NCI-H187 treated with DMSO at 0.1 percent for 48 hours (cell line): ENCODE results near the gene MYEOV.

Experiments
- DNase-seq: peaks from one replicate; lab custom pipeline; 2025; lab: John Stamatoyannopoulos, UW

MYEOV gene

DNA sequence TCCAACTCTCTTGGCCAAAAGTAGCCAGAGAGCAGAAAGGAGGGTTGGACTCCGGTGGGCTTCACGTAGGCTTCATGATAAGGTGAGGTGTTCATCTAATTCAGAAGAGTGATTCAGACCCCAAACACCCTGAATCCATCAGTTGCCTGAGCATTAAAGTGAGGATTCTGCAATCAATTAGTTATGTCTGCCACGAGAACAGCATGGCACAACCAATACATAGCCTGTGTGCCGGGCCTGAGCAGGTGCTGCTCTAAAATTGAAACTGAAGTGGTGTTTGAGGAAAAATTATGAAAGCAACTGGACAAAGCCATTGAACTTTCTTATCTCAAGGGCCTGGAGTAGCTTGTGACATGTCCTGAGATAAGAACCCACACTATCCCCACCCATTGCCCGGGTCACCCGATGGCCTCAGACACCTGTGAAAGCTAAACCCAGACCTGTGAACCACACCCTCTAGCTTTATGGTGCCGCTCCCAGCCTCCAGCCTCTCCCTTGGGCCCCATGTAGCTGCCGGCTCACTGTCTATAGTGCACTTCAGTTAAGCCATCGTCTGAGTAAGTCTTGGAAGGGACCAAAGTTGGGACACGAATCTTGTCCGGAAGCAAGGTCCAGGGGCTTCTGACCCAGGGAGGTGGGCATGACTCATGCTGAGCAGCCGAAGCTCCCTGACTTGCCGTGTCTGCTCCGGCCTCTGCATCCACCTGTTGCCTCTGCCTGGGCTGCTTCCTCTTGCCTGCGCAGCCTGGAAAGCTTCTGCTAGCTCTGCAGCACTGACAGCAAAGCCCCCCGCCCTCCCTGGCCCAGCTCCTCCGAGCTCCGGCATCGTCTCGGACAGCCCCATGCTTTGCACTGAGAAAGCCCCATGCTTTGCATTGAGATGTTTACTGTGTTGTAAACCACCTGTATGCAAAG is 5.7 kb upstream of the MYEOV start:
- no peak for DNase-seq

DNA sequence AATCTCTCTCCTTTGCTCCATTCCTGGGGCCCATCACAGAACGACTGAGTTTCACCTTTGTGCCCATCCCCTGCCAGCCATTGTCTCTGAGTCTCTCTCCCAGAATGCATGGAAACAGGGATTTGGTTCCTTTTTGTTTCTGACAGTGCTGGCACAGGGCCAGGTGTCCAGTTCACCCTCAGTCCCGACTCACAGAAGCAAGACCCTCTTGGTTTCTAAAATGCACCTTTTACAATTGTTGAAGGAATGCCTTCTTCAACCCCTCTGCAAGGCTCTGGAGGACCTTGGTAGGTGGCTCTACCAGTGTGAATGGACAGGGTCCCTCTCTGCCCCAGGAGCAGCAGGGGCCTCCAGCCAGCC is 5.1 kb upstream of the MYEOV start:
- no peak for DNase-seq

DNA sequence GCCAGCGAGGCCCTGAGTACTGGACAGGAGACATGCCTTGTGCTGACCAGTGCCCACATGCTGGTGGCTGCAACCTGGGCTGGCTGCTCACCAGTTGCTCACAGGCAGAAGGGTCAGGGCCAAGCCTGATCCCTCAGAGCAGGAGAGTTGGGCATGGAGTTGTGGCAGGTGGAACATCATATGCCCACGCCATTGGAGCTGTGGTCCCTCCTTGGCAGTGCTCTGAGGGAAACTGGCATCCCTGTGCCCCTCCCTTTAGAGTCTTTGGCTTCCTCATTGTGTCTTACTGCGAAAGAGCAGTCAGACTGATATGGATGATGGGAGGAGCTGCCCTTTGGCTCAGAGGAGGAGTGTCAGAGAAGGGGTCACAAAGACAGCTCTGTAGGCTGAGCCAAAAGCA is 3.1 kb upstream of the MYEOV start:
- DNase-seq, result no peak

DNA sequence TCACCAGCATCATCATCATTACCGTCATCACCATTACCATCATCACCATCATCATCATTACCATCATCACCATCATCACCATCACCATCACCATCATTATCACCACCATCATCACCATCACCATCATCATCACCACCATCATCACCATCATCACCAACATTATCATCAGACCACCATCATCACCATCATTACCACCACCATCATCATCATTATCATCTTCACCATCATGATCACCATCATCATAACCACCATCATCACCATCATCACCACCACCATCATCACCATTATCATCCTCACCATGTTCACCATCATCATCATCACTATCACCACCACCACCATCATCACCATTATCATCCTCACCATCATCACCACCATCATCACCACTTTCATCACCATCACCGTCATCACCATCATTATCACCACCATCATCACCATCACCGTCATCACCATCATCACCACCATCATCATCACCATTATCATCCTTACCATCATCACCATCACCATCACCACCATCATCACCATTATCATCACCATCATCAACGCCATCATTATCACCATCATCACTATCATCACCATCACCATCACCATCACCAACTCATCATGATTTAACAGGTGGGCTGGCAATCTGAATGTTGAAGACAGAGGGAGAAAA is 2.4 kb upstream of the MYEOV start:
- DNase-seq, result no peak

DNA sequence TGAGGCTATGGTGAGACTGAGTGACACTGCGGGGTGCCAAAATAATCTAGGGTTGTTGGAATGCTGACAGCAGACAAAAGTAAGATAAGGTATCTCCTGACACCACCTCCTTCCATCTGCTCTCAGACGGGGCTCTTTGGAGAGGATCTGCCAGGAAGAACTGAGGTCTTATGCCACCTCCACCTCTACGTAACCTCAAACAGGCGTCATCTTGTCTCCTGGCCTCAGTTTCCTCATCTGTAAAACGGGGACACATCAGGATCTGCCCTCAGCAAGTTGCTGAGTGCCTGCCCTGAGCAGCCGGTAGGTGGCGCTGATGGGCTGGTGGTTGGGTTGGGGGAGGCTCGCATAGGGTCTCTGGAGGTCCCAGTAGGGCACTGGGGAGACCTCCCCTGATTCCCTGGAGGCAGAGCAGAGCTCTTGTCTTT is 1.7 kb upstream of the MYEOV start:
- no peak for DNase-seq

DNA sequence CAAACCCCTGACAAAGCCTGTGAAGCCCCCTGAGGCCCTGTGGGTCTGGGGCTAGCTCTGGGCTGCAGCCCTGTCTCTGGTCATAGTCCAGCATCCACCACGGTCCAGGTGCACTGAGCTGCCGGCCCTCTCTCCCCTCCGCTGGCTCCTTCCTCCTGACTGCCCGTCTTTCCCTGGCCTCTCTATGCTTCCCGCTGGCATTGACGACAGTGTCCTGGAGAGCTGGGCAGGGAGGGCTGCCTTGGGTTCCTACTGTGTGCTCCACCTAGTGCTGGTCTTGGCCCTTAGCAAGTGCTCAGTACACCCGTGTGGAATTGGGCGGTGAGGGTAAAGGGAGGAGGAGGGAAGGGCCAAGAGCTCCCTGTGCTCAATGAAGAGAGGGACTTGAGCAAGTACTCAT is 868 bp upstream of the MYEOV start:
- no peak for DNase-seq

DNA sequence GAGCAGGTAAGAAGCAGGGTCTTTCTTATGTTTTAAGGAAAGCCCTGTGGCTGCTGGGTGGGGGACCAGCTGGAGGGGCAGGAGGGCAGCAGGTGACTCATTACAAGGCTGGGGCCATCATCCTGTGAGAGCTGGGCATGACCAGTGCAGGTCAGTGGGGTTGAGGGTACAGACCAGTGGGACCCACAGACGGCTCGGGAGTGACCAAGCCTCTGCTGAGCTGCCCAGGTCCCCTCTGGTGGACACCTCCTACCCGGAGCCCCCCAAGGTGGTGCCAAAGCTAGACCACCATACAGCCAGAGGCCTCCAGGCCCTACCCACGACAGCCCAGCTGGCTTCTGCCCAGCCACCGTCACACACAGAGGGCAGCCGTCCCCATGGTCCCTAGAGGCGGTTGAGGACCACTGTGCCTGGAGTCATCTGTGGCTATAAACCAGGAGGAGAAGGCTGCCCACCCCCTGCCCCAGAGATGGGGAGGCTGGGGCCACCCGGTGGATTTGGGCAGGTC is 670 bp downstream of the MYEOV start:
- DNase-seq, result no peak

DNA sequence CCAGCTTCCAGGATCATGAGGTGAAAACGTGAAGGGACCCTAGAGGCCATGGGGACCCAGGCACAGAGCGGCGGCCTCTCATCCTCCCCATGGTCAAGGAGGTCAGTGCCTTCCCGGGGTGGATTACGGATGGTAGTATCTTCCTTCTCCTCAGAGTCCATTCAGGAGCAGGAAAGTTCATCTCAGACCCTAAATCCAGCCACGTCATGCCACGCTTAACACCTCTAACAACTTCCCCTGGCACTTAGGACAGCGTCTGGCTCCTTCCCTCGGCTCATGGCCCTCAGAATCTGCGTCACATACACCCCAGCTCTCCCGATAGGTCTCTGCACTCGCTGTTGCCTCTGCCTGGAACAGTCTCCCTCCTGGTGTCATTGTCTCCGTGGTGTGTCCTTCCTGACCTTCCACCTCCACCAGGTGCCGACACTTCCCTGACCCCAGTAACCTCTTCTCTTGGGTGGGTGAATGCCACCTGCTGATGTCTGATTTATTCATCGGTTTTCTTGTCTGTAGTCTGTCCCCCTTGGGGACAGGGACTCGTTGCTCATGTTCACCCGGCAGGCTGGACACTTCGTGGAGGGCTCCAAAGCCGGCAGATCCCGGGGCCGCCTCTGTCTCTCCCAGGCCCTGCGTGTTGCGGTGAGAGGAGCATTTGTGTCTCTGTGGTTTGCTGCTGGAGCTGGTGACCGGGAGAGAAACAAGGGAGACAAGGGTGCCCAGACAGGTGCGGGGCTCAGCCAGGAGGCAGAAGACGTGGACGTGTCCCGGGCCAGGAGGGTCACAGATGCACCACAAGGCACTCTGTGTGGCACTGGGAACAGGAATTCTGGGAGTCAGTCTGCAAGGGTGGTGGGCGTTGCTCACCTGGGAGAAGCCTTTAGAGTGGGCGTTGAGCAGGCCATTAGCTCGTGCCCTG is 1.4 kb downstream of the MYEOV start:
- no peak for DNase-seq

DNA sequence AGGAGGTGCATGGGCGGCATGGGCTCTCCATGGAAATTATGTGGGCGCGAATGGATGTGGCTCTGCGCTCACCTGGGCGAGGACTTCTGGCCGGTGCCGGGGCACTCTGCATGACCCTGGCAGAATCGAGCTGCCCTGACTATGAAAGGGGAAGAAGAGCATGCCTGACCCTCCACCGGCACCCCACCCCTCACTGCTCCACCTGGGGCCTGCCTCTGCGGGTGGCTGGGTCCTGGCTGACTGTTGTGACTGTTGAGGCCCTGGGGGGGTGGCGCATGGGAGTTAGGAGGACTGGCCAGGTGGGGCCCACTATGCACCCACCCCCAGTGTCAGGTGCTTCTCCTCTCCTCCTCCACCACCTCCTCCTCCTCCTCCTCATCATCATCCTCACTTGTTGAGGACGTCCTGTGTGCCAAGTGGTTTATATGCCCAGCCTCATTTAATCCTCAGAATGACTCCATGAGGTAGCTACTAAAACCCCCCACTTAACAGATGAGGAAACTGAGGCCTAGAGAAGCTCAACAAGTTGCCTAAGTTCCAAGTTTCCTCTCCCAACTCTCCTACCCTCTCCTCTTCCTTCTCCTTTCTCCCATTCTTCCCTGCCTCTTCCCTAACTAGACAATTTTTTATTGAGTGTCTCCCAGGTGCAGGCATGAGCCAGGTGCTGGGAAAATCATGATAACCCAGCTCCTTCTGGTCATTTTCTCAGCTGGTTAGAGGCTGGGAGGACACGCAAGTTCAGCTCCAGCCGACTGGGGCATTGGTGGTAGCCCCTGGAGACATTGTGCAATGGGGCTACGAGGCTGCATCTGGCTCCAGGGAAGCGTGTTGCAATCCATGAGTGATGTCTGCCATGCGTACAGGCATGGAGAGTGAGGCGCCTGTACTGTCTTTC is 2.3 kb downstream of the MYEOV start:
- no peak for DNase-seq

DNA sequence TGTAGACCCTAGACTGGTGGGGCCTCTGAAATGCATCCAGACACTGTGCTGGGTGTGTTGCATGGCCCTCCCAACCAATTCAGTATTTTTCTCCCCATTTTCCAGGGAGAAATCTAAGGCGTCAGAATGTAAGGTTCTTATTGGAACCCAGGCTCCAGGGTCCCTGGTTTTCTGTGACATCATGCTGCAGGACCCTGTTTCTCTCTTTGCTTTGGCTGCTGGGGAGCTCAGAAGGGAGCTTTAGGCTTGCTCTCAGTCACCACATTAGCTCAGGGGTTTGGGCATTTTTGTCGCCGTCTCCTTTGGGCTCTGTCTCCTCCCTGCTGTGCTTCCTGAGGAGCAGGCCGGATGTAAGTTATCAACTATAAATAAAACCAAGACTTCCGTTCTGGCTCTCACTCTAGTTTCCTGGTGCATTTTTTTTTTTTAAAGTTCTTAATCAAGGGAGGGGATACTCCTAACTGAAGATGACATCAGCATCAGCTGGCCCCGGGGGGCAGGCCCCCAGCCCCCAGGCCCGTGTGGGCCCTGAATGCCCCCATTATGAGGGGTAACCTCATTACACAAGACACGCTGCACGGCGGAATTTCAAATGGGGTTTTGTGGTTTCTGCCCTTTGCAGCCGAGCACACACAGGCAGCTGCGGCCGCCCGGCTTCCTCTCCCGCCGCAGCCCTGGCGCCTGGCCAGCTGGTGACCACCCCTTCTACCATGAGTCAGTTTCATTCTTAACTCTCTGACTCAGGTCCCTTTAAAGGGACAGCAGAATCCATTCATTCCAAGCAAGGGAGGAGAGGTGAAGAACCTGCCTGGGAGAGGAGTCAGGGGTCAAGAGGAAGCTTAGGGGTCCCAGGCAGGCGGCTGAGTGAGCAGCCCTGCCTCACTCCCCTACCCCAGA is 3.2 kb downstream of the MYEOV start:
- DNase-seq, result no peak

DNA sequence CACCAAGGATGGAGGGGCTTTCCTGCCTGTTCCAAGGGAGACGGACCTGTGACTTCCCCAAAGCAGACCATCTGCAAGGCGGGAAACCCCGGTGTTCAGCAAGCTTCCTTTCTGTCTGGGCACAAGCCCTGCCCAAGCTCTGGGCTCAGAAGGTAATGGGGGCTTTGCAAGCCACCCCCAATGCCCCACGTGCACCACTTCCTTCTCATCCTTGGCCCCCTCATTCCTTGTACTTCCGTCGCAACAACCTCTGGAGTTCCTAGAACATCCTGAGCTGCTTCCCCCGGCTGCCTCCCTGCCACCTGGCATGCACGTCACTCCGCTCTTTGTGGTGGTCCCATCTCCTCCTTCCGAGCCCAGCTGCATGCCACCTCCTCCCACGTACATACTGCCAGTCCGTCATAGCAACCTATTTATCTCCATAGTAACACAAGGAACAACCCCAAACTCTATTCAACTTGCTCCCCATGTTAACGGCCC is 3.9 kb downstream of the MYEOV start:
- DNase-seq, result no peak

DNA sequence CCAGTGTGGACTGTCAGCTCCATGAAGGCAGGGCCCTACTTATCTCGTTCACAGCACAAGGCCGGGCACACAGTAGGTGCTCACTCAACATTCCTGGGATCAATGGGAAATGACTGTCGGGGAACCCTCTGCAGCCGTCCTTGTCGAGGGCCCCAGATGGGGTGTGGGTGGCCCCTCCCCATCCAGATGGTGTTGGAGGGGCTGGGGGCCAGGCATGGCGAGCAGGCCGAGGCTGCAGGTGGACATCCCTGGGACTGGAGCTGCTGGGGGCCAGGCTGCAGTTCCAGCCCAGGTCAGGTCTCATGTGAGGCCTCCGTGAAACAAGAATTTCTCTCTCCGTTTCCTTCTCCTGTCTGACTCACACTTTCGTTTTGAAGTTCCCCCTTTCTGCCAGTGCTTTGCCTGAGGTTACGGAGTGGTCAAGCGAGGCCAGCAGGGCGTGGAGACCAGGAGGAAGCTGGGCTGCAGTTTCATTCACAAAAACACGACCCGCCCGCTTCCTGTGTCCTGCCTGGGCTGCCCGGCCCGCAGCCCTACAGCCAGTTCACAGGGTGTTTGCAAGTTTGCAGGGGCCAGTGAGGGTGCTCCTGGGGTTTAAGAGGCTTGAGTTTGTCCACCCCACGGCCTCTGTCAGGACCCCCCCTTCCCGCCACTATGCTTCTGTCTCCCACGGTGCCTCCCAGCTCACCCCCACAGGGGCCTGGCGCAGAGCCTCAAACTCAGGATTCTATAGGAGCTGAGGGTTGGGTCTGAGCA is 4.5 kb downstream of the MYEOV start:
- DNase-seq, result no peak

DNA sequence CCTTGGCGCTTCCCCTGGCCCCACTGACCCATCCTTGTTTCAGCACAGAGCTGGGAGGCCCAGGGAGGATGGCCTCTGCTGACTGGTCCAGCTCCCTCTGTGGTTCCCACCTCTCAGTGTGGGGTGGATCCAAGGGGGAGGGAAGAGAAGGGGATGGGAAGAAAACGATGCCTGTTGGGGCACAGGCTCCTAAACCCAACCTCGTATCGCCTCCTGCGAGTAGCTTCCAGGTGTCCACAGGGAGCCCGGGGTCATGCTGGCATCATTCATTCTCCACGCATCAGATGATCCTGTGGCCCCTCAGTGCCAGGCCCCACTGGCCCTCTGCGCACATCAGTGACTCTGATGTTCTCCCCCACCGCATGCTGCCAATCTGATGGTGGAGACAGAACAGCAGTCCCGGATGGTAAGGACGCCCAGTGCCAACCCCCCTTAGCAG is 5.1 kb downstream of the MYEOV start:
- no peak for DNase-seq

DNA sequence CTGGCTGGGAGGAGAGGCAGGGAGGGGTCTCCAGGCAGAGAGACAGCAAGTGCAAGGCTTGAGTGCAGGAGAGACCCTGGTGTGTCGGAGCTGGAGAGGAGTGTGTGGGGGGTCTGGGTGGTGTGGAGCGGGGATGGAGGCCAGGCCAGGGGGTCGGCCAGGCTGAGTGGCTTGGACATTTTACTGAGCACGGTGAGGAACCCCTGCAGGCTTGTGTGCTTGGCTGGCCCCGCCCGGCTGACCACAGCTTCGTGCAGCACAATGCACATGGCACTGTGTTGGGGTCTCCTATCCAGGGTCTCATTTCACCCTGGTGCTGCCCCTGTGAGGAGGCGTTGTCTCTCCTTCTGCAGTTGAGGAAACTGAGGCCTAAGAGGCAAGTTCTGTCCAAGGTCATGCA is 5.6 kb downstream of the MYEOV start:
- no peak for DNase-seq

DNA sequence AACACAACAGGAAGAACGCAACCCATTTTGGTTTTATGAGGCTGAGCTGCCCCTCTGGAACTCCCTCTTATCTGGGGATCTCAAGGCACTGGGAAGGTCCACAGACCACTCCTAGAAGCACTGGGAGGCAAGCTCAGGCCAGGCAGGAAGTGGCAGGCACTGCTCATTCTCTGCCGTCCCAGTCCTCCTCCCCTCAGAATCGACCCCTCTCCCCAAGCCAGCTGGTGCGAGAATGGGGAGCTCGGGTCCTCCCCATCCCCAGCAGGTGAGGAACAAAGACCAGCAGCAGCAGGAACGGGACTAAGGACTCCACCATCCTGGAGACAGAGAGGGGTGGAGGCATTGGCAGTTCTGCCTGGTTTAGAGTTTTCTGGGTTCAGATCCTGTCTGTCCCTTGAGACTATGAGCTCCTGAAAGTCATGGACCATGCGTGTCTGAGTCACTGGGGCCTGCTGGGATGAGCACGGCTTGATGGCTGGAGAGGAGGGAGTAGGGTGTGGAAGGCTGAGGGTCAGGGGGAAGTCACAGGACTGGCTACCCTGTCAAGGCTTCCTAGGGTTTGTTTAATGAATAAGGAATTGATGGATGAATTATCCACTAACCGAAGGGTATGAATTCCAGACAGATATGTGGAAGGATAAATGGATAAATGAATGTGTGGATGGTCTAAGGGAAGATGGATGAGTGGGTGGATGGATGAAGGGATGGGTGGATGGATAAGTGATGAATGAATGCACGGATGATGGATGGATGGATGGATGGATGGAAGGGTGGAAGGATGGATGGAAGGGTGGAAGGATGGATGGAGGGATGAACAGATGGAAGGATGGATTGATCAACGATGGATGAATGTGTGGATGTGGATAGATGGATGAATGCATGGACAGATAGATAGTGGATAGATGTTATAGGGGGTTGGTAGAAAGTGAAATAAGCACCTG is 6.4 kb downstream of the MYEOV start:
- no peak for DNase-seq

DNA sequence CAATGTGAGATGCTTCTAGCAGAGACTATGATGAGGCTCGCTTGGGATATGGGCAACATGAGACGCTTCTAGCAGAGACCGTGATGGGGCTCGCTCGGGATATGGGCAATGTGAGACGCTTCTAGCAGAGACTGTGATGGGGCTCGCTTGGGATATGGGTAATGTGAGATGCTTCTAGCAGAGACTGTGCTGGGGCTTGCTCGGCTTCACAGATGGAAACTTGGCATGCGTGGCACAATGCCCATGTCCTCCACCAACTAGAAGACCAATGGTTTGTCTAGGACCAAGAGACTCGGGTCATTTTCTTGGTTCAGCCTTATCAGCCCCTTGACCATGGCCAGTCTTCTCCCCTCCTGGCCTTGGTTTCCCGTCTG is 7.1 kb downstream of the MYEOV start:
- DNase-seq, result no peak

DNA sequence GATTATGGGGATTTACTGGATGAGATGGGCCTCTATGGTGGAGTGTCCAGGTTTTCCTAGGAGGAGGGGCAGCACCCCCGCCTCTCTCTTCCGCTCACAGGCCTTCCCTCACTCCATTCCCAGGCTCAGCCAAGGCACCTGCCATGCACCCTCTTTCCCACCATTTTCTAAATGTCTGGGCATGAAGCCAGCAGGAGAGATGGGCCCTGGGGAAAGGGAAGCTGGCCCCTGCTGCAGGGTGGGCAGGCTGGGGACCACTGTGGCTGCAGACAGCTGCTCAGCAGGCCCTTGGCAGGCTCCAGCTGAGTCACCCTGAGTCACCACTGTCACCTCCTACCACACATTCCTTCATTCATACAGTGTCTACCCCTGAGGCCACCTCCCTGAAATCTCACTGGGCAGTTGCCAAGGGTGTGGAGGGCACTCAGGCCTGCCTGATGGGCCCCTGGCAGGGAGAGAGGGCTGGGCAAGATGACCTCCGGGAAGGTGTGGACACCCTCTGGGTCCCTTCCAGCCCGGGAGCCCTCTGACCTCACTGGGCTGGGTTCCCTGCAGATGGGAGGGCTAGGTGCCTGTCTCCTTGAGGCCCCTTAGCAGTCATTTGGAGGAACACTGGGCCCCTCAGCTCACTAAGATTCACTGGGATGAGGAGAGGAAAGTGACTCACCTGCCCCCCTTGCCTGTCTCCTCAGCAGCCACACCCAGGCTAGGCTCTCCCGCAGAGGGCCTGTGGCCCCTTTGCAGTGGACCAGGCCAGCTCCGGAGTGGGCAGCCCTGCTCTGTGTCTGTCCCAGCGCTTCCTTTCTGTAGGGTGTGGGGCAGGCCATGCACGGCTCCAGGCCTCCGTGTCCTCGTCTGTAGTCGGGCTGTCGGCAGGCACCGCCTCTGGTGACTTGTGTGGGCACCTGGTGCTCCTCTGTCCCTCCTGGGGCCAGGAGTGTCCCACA is 7.8 kb downstream of the MYEOV start:
- no peak for DNase-seq
